GM19468 (cell line): Measurements from ENCODE around the gene BRAT1.
"Not testable (repeated sequence)": the region's sequence is repeated elsewhere in the genome, so short reads cannot be mapped to it uniquely, and the experiment has no call there.

Experiments used
- ATAC-seq: cut with Tn5 transposase; IDR thresholded peaks from one replicate; pipeline ENCODE4 v1.9.1; 2021; ENCODE audit warnings: mild to moderate bottlenecking, moderate library complexity, moderate number of reproducible peaks; ENCODE audit not compliant: unreplicated experiment; ENCODE audit errors: extremely low read depth

BRAT1 gene

DNA sequence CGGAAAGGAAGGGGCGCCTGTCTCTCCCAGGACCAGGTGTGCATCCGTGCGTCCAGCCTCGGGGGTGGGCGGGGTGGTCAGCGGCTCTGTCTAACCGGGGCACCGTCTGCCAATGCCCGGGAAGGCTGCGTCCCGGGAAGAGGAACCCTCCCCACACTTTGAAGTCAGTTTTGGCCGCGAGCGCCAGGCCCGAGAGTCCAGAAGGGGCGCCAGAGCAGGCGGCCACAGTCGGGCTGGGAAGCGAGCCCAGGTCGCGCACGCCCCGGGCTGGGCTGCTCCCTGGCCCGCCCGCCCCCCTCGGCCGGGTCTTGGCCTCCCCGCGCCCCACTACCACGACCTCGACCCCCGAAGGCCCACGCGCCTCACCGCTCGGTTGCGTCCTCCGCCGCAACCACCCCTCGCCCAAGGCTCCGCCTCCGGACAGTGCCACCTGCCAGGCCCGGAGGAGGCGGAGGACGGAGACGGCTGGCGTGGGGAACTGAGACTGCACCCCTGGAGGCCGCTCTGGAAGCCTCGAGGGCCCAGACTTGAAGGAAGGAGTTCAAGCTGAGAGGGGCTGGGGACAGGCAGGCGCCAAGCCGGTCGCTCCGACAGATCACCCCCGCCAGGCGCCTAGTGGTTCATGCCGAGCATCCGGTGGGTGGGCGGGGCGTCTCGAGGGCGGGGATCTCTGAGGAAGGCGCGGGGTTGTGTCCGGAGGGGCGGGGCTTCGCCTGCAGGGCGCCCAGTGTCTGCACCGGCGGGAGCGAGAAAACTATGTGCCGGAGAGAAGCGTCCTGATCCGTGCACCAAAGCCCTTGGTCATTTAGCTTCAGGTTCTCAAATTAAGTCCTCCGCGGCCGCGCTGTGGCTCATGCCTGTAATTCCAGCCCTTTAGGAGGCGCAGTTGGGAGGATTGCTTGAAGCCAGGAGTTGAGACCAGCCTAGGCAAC is at the start of gene BRAT1:
Gene BRAT1 (minus strand): TSS at position 404 of the 932 bp plus-strand sequence. CDS start 1,093 bp downstream, outside the sequence.
- peak; percentile 53 for ATAC-seq

DNA sequence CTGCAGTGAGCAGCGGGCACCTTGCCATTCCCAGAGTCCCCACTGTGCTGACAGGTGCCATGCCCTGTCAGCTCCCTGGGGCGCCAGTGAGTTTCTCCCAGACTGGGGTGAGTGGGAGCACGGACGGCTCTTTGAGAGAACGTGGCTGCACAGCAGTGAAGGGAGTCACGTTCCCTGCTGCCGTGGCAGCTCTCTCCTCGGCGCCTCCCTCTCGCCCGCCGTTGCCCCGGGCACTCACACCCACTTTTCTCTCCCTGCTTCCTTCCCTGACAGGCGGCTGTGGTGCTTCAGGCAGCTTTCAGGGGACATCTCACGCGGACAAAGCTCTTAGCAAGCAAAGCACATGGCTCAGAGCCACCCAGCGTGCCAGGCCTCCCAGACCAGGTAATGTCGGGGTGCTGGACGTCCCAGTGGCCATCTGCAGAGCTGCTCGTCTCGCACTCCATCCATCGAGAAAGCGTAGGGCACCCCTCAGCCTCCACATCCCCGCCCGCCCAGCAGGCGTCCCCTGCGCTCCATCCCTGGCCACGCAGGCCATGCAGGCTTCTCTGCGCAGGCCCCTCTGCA is 49.4 kb upstream of the BRAT1 start:
- ATAC-seq = no peak

DNA sequence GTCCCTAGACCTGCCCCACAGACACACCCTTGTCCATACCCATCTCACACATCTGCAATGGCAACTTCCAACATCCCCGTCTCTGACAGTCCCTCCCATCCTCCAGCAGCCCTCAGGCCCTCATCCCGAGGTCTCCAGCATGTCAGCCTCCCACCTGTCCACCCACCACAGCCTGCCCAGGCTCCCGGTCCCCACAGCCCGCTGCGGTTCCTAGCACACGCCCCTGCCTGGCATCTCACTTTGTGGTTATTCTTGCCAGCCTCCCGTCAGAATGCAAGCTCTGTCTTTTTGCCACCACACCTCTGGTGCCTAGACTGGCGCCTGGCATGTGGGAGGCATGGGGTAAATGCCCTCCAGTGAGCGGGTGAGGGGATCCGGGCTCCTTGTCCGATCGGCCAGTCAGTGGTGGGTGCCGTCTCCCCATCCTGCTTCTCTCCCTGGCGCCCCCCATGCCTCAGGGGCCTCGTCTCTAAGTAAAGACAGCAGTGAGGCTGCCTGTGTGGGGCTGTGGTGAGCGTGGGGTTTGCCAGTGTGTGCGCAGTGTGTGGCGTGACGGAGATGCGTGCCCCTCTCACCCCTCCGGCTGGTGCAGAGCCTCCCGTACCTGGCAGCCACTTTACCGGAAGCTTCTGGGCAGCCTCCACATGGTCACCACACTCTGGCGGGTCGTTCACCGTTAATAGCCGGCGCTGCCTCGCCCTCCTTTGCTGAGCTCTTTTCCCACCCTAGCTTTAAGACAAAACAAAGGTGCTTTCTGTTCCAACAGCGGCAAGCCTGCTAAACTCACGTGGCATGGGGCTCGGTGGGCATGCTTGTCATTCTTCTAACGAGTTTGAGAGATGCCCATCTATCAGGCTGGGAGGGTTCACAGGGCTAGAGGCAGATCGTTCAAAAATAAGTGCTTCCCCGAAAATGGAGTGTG is 48.0 kb upstream of the BRAT1 start:
- no peak for ATAC-seq

DNA sequence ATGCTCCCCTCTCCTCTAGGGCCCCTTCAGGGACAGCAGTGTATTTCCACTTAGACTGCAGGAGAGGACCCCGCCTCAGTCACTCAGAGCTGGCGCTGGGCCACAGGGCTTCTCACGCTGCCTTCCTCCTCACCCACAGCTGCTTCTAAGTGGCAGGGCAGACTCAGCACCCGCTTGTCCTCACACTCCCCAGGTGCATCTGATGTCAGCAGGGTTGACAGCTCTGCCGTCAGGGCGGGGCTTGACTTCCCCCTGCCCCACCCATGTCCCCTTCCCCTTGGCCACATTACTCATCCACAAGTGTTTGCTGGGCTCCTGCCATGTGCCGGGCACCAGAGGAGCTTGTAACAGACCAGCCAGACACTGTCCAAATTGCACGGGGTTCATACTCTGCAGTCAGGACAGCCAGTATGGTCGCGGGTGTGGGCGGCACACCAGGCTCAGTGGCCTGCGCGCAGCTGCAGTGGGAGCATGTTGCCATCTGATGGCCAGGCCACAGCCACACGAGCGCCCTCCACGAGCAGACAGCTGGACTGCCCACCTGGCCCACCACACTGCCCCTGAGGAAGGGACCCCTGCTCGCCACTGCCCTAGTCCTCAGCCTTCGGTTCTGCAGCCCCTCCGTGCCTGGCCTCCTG is 47.2 kb upstream of the BRAT1 start:
- no peak for ATAC-seq

DNA sequence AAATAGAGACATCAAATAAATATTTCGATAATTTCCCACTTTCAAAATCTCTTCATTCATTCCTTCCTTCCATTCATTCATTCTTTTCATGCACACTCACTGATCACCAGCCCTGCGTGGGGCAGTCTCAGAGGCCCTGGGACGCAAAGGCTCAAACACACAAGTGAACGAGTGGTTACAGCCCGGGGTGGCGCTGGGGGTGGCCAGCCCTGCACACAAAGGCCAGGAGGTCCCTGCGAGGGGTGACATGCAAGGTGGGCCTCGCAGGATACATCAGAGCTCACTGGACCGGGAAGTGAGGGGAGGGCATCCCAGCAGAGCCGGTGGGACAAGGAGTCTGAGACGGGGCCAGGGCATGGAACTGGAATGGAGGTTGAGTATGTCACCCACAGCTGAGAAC is 46.6 kb upstream of the BRAT1 start:
- no peak for ATAC-seq

DNA sequence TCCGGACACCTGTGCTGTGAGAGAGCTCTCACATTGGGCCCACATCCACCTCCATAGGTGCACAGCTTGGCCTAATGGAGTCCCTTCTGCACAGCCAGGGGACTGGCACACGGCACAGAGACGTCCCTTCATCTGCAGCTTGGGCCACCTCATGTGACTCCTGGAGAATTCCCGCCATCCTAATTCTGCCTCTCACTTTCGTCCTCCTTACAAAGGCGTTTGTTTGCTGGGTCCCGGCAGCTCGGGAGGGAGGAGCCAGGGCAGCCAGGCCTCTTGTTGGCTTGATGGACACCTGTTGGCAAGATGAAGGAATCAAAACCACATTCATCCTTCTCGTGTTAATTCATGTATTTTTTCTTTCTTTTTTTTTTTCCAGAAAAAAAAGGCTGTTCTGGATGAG is 45.7 kb upstream of the BRAT1 start:
- no peak for ATAC-seq

DNA sequence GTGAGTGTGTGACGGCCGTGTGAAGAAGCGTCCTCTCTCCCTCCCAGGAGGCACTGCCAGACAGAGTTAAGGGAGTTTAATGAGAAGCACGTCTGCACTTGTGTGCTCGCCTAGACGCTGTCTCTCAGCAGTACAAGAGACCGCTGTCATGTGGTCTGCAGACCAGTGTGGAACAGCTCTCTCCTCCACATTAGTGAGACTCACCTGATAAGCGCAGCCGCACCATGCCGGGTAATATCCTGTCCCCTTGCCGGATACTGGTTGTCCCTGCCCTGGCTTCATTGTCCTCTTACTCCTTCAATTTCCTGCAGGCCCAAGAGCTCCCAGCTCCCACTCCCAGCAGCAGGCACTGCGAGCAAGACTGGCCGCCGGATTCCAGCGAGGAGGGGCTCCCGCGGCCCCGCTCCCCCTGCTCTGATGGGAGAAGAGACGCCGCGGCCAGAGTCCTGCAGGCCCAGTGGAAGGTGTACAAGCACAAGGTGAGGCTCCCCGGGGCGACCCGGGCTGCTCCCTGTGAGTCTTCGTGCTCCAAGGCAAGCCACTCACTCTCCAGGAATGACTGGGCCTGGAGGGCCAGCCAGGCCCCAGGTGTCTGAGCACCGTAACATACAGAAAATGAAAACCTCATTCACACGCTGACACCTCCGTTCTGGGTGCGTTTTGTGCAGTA is 43.0 kb upstream of the BRAT1 start:
- ATAC-seq = no peak

DNA sequence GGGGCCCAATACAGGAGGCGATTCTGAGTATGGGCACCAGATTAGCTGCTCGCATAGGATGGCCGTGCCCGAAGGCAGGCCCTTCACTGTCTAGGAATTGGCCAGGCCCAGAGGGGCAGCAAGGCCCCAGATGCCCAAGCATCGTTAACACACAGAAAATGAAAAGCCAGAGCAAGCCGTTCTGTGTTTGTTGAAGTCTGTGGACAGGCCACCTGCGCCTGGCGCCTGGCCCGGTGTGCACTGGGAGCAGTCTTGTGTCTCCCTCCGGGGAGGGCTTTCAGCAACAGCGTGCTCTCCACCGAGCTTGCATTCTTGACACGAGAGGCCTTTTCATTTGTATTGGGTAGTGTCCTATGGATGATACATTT is 41.9 kb upstream of the BRAT1 start:
- no peak for ATAC-seq

DNA sequence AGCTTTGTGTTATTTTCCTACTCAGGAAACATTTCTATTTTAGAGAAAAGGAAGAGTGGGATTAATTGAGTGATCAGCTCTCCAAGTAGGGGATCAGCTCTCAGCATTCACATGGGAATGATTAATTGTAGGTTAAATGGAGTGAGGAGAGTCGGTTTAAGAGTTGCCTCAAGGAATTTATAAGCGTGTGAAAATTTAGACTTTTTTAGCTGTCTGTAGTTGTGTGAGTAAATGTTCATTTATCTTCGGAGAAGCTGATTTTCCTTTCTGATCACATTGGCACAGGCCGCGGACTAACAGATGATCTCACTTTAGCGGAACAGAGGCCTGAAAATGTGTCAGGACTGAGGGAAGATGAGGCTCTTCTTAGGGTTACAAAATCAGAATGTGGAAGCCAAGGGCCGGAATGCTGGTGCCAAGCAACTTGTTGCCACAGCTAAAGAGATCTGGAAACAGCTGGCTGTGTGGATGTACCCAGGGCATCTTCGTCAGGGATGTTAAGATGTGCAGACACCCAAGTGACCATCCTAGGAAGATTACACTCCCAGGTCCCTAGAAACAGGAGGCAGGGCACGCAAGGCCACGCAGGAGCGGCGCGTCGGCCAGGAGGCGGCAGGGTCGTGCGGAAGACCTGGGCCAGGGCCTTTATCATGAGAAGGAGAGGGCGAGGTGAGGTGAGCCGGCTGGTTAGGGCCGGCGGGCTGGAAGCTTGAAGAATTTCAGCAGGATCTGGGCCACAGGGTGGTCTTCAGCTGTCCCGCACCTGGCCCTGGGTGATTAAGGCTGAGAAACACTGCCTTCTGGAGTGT is 41.3 kb upstream of the BRAT1 start:
- no peak for ATAC-seq

DNA sequence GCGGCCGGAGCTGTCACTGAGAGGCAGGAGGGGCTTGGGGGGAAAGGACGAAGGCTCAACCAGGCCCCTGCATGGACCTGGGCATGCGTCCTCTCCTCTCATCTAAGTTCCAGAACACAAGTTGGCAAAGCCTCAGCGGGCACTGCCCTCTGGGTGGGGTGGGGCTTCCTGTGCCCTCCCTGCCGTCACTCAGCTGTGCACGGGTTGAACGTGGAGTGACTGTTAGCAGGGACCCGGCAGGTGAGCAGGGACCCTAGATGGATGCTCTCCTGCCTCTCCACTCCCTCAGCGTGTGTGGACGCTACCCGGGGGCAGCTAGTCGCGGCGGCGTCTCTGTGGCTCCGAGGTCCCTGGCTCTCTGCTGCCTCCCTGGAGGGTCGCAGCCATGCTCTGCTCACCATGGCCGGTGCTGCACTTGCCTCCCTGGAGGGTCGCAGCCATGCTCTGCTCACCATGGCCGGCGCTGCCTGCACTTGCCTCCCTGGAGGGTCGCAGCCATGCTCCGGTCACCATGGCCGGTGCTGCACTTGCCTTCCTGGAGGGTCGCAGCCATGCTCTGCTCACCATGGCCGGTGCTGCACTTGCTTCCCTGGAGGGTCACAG is 40.0 kb upstream of the BRAT1 start:
- no peak for ATAC-seq

DNA sequence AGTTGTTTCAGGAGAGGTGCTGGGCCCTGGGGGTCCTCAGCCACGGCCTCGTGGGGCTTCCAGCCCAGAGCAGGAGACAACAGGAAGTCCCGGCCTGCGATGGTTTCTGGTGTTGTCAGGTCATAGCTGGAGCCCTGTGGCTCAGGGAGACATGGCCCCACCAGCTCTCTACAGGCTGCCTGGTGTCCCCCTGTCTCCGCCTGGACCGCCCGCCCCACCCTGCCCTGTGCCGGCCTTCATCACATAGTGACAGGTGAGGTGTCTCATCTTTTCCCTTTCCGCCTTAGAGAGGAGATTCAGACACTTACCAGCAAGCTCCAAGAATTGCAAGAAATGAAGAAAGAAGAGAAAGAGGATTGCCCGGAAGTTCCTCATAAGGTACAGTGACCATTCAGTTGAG is 39.3 kb upstream of the BRAT1 start:
- ATAC-seq = no peak

DNA sequence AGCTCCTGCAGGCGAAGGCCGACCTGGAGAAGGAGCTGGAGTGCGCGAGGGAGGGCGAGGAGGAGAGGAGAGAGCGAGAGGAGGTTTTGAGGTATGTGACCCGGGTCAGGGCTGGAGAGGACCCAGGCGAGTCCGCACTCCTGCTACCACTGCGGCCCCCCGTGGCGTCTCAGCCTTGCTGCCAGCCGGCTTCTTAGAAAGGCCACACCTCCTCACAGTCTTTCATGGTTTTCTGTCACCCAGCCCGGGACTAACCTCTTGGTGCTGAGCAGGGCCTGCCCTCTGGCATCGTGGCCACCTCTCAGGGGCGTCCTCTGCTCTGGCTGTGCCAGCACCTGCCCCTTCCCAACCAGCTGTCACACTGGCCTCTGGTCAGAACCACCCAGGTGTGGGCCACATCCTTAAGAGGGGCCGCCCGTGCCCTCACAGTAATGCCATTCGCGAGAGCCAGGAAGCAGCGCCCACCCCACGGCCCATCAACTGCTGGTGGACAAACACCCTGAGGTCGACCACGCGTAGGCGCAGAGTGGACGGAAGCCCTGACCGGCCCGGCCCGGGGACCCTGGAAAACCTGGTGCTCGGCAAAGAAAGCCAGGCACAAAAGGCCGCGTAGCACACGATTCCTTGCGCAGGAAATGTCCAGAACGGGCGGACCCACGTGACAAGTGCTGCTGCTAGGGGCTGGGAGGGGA is 37.9 kb upstream of the BRAT1 start:
- no peak for ATAC-seq

DNA sequence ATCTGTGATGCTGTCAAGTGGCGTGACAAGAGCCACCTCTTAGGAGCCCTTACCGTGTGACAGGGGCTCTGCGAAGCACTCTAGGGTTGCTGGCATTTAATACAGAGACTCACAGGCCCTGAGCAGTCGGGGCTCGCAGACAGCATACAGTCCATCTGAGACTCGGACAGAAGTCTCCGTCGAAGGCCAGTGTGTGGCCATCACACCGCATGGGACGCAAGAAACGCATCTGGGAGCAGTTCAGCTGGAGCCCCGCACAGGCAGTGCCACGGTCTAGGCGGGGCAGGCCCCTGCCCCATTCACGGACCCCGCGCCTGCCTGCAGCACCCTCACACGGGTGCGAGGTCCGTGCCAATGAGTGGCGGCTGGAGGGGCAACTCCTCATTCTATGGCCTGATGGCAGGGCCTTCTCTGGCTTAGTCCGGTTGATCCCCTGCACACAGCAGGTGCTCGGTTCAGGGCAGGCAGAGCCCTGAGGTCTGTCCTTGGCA is 37.1 kb upstream of the BRAT1 start:
- ATAC-seq = no peak

DNA sequence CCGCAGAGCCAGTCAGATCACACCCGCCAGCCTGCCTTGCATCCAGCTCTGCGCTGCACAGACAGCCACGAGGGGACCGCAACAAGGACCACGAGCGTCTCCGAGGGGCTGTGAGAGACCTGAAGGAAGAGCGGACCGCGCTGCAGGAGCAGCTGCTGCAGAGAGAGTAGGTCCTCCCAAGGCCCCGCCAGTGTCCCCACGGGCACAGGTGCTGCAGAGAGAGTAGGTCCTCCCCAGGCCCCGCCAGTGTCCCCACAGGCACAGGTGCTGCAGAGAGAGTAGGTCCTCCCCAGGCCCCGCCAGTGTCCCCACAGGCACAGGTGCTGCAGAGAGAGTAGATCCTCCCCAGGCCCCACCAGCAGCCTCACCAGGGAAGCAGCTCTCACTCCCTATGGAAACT is 34.6 kb upstream of the BRAT1 start:
- ATAC-seq = not testable (repeated sequence)

DNA sequence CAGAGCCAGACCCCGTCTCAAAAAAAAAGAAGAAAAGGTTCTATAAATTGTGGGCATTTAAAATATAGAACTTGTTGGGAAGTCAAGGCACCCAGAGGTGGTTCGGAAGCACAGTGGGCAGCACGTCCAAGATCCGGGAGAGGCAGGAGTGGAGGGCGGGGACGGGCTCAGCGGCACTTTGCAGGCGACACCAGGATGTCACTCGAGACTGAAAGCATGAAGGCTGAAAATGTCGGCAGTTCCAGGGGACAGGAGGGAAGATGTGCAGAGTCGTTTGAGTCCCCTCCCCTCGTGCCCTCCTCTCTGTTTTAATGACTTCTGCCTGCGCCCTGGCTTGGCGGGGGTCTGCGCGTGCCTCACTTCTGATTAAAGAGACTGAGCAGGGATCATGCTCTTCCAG is 34.0 kb upstream of the BRAT1 start:
- ATAC-seq = no peak

DNA sequence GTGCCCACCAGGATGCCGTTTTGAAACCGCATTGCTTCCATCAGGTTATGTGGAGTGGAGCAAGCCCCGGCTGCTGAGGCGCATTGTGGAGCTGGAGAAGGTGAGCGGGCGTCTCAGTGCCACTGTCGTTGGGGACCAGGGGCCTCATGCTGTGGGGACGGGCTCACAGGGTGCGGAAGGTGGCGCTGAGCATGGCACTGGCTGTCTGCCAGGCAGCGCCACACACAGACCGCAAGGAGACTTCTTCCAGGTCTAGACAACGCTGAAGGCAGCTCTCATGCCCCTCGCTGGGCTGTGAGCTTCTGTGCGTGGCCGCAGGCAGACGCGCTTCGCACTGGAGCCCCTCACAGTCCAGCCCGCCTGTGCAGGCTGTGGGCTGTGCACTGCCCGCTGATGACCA is 32.5 kb upstream of the BRAT1 start:
- ATAC-seq = no peak

DNA sequence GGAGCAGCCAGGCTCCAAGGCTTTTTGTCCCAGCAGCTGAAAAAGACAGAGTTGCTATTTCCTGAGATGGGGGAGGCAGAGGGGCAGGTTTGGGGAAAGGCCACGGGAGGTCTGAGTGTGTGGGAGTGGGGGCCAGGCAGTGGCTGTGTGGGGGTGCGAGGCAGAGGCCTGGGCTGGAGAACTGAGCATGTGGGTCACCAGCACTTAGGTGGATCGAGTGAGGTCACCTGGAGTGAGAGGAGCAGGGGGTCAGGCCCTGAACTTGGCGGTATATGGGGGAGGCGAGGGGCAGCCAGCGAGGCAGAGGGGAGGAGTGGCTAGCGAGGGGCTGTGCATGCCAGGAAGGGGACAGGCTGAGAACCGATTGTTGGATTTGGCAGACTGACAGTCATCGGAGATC is 31.8 kb upstream of the BRAT1 start:
- no peak for ATAC-seq
